ENCODE data around the gene MAP4K3.
A peak's percentile ranks its signal among the peaks of the same experiment; 100 is the strongest.

The MAP4K3 gene

DNA sequence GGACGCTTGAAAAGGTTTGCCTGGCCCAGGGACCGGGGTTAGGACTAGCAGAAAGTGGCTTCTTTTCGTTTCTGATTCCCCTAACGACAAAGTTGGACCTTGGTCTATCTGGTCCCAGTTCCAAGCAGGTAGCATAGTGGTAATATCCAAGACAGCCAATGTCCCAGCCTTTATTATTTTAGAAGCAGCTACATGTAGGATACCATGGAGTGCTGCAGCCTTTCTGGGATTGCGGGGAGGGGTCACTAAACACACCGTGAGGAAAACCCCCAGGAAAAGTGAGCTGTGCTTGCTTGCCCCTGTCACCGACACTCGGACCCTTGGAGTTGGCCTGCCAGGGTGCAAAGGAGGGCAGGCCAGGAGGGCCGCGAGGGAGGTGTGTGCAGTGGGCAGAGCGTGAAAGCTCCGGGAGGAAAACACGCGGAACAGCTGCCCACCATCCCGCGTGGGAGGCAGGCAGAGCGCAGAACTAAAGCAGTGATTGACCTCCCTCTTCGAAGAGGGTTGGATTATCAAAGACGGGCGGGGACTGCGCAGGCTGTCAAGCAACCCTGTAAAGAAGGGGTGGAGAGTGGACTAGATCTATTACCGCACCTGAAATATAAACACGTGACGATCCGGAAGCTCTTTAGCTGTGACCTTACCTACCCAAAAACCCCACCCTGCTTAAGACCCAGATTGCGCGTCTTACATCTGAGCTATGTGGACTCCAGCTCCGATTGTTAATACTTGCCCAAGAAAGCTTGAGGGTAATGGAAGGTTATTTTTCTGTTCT, 624 bp upstream of the MAP4K3 start:
- peak; percentile 63 for DNase-seq

DNA sequence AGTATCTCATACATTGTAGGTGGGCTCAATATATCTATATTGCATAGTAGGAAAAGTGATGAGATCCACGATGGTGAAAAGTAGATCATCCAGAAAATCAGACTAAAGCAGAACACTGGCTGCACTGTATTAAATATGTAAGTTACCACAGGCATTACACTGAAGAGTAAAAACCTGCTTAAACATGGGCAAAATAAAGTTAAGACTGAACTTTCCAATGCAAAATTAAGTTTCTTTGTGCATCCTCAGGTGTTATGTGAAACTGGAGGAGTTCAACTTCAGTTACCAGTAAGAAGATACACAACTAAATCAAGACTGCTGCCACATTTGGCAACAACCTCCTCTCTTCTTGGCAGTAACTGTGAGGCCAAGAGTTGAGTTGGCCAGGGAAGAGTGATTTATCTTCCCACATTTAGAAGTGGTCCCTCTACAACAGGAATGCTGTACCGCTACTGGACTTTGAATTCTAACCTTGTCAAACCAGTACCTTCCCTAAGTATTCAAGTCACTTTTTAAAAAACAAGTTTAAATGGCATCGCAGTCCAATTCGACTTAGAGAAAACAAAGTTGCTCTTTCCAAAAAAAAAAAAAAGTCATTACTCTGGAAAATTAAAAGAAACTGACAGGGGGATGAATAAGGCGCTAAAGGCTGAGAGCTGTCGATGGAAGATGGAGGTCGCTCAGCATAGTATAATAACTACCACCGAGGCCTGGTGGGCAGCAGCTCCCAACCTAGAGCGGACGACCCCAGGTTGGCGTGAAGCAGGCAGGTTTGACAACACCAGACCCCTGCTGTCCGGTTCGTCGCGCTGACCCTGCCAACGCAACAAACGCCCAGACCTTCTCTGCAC, 1.1 kb downstream of the MAP4K3 start:
- no peak for DNase-seq

DNA sequence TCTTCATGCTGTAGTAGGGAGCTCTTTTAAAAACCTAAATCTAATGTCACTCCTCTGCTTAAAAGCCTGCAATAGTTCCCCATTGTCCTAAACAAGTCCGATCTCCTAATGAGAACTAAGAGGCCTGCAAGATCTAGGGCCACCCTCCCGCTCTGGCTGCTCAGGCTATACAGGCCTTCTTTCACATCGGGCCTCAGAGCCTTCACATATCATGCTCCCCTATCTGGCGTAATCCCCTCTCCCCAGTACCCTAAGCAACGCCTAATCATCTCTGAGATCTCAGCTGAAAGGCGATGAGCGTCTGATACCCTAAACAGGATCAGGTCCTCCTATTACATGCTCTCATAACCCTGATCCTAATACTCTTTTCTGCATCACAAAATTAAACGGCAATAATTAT, 1.9 kb downstream of the MAP4K3 start:
- no peak for DNase-seq

DNA sequence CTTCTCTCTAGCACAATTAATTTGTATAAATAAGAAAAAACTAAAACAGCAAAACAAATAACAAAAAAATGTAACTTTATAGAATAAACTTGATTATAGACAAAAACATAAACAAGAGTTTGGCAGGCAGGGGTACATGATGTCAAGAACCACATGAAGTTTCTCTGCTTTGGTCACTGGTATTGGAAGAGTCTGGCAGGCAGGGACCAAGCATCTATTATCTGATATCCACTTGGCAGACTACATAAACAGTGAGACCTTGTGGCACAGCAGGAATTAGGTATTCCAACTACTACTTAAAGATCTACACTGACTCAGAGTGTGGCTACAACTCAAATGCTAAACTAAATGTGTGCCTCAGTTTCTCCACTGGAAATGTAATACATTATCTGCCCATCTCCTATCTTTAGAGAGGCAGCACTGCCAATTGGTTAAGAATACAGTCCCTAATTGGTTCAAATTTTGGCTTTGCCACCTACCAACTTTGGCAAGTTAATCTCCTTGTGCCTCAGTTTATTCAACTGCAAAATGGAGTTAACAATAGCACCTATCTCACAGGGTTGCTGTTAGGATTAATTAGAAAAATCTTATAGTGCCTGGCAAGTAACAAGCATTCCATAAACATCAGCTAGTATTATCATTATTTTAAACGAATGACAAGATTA, 2.7 kb downstream of the MAP4K3 start:
- DNase-seq, result no peak

DNA sequence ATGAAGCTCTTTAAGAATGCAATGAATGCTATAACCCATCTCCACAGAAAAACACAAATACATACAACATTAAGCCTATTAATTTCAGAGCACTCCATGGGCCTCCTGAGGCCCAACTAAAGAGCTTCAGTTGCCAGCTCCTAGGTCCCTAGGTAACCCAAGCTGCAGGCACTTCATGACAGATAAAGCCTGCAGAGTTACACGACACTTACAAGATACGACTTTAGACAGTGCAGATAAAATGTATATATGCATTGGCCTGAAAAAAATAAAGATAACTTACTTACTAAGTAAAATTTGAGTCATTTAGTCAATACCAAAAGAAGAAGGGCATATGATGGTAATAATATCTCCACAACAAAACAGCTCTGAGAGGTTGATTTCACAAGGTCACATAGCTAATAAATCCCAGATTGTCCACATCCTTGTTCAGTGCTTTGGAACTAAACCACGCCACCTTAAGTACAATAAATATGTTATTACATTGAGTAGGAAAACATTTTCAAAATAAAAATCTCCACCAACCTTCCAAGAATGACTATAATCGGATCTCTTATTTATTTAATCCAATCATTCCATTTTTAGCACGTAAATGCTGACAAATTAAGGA, 3.4 kb downstream of the MAP4K3 start:
- no peak for DNase-seq

DNA sequence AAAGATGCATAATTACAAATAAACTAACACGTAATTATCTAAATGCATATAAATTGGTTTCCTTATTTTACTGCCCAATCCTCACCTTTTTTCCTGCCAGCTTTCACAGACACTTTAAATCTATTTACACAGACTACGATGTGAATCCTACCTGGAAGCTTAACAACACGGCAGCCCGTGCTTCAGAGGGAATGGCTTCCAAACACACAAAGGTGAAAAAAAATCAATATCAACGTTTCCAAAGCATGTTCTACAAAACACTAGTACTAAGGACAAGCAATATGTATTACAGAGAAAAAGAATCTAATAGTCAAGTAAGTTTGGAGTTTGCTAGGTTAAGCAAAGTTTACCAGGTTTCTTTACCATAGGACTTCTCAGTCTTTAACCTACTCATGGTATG, 4.4 kb downstream of the MAP4K3 start:
- DNase-seq, result no peak

DNA sequence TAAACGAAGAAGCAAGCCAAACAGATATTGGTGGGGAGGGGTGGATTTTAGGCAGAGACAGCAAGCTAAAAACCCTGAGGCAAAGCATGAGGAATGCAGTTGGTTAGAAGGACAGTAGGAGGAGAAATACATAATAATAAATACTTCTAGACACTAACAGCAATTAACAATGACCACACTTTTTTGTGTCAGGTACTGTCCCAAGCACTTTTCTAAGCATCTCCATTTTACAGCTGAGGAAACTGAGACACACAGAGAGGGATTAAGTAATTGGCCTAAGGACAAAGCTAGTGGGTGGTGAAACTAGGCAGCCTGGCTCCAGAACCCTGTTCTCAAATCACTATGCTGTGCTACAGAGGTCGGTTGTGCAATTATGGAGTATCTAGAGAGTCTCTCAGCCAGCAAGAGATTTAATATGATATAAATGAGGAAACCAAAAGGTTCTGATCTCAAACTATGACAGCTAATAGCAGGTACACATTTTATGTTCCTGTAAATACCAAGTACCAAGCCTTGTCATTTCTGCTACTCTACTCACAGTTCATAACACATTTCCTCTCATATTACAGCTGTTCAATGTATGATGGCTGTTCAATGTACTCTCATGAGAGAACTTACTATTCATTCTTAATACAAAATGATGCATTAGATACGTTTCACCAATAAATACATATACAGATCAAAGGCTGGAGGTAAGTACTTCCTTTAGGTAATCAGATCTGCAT, 5.3 kb downstream of the MAP4K3 start:
- DNase-seq, result no peak

DNA sequence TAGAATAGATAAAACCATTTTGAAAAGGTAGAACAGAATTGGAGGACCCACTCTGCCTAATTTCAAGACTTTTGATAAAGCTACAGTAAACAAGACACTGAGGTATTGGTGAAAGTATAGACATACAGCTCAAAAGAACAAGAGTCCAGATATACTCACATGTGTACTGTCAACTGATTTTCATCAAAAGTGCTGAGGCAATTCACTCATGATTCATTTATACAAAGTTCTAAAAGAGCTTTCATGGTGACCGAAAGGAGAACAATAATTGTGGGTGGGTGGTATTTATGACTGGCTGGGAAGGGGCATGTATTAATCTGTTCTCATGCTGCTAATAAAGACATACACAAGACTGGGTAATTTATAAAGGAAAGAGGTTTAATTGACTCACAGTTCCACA, 7.3 kb downstream of the MAP4K3 start:
- DNase-seq, result no peak

DNA sequence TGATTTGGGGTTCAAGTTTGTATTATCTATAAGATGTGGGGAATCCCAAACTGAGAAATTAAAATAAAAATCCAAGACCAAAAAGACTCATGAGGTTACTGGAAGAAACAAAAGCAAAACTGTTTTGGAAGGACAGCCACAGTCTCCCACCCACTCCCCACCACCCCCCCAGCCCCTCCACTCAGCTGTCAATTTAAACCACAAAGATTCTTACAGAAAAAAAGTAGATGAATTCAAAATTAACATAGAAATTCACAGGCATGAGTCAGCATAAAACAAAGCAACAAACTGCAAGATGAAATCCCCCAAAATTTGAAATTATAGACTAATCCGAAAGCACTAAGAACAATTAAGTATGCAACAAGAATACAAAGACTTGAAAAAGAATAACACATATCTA, 12.1 kb downstream of the MAP4K3 start:
- DNase-seq, result no peak

DNA sequence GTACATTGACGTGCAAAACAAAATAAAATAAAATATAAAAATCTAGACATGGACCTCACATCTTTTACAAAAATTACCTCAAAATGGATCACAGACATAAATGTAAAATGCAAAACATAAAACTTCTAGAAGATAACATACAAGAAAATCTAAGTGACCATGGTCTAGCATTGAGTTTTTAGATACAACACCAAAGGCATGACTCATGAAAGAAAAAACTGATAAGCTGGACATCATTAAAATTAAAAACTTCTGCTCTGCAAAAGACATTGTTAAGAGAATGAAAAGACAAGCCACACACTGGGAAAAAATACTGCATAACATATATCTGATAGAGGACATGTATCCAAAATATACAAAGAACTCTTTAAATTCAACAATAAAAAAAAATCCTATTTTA, 14.4 kb downstream of the MAP4K3 start:
- no peak for DNase-seq

DNA sequence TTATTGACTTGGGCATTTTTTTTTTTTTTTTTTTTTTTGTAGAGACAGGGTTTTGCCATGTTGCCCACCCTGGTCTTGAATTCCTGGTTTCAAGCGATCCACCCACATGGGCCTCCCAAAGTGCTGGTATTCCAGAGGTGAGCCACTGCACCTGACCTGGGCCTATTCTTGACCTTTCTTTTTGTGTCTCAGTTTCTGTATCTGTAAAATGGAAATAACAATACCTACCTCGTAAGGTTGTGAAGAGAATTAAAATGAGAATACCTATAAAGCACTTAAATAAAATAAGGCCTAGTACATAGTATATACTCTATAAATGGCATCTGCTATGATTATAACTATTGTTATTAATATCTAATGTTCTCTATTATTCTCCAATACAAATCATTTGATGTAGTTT, 15.7 kb downstream of the MAP4K3 start:
- no peak for DNase-seq

DNA sequence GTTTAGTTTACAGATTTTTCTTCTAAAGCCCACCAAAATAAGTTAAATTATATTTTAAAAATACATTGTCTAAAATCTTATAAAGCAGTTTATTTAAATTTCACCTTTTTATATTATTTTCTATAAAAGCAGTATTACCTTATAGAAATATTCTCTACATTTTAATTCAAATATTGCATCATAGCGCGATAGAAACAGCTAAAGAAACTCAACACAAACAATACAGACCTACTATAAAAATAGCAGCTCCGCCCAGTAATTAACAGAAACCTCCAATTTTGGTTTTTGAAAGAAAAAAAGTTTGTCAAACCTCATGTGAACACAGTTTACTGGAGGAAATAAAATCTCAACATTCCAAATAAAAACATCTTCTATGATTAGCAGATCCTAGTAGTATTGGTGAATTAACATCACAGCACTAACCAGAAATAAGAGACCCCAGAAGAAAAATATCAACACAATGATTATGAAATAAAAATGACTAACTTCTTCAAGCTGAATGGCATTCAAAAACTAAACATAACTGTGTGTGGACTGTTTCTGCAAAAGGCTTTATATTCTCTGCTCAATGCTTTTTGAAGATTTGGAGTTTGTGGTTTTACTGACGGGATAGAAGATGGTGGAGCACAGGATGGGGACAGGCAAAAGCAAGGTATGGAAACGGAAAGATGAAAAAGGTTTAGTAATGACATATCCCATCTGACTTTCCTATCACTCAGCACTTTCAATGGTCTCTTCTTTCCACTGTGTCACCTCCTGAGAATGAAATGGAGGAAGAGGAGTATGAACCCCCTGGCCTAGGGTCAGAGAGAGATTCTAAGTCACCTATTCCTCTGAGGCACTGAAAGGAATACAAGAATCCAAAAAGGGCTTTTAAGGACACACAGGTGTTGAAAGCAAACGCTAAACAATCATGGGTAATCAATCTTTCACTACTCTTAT, 17.5 kb downstream of the MAP4K3 start:
- DNase-seq, result no peak

DNA sequence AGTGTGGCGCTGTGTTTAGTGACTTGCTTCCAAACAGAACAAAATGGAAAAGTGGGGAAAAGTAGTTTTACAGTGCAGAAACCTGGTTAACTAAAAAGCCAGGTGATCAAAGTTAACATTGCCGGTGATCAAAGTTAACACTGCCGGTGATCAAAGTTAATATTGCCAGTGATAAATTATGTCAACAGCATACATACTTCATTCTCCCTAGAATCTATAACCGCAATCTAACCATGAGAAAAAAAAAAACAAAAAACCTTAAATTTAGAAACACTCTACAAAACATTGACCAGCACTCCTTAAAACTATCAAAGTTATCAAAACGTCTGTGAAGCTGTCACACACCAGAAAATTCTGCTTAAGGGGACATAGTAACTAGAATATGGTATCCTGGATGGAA, 18.6 kb downstream of the MAP4K3 start:
- no peak for DNase-seq

DNA sequence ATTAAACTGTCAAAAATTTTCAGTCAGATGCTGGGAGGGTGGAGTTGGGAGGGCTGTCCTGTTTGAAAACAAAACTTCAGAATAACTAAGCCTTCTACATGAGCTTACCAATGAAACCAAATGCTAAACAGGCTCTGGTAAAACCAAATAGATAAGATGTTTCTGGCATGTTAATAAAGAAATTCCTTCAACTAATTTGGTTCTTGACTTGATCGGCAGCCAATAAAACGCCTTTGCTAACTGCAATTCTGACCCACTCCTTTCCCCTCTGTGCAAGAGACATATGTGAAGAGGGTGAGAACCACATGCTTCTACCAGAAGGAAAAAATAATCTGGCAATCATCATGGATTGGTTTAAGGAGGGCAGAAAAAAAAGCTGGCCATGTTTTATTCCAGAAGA, 20.9 kb downstream of the MAP4K3 start:
- no peak for DNase-seq

DNA sequence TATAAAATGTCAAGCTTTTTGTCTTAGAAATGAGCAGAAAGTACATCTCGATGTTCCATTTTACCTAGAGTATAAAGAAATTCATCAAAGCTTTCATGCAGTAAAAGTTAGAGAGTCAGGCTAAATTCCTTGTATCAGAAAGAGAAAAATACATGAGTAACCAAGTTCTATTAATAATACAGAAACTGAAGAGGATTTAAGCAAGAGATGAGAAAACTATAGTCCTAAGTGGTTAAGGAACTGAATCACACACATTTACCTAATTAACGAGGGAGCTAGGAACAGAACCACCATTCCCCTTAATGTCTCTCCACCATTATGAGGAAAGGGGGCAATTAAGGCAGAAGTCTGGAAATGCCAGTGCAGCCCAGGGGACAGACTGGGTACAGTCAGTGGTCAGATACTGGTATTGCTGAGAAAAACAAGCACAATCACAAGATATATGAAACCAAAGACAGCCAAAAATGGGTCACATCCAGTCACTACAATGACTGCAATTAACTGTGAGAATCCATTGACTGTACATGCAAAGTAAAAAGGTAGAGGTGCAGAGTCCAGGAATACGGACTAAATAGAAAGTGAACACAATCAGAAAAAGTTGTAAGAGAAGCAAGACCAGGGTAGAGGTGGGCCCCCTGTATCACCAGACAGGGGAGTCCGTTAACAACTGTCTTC, 23.9 kb downstream of the MAP4K3 start:
- no peak for DNase-seq

DNA sequence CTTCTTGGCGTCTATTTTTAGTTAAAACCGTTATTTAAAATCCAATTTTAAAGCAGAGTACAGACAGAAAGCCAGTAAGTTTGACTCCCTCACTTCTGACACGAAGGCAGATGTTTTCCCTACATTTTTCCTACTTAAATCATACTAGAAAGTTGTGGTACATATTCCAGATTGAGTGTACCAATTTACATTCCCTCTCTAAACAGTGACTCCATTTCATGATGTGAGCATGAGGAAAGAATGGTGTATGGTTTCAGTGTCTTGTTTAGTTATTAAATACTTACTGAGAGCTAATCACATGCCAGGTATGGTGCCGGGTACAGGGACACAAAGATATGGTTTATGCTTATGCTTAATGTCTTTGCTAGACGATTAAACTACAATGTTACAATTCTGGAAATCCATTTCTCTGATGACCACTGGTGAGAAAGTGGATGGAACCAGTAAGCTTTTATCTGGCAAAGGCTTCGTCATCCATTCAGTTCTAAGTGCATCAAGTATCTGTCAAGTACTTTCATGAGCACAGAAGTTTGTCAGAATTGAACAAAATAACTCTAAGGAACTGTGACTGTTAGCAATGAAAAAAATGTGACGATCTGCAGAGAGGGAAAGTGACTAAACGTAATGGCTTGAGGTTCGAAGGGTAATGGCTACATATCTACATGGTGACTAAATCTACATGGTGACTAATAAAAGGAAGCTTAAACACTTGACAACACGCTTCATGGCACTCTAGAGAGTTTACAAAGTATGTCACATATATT, 25.7 kb downstream of the MAP4K3 start:
- no peak for DNase-seq

DNA sequence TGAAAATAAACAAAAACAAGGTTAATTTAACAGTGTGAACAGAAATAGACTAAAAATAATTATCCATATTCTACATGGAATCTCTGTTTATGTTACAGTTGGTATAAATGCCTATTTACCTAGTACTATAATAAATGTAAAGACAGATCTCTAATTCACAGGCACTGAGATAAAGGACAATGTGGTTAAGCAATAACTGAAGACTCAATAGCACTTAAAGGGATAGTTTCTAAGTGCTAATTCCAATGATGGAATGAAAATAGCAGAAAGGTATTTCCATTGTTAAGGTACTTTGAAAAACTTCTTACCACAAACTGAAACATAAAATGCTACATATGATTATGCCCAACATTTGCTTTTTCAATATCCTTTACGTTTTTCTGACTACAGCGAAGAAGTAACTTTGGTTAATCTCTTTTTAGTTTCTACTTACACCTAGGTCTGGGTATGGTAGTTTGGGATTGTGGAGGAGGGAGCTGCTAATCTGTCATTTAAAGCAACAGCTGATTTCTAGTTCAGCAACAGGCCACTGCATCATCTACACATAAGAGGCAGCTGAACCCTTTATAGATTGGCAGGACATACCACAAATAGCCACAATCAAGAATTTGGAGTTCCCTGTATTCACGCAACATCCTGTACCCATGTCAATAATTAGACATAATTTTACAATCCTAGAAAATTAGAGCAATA, 27.2 kb downstream of the MAP4K3 start:
- no peak for DNase-seq

DNA sequence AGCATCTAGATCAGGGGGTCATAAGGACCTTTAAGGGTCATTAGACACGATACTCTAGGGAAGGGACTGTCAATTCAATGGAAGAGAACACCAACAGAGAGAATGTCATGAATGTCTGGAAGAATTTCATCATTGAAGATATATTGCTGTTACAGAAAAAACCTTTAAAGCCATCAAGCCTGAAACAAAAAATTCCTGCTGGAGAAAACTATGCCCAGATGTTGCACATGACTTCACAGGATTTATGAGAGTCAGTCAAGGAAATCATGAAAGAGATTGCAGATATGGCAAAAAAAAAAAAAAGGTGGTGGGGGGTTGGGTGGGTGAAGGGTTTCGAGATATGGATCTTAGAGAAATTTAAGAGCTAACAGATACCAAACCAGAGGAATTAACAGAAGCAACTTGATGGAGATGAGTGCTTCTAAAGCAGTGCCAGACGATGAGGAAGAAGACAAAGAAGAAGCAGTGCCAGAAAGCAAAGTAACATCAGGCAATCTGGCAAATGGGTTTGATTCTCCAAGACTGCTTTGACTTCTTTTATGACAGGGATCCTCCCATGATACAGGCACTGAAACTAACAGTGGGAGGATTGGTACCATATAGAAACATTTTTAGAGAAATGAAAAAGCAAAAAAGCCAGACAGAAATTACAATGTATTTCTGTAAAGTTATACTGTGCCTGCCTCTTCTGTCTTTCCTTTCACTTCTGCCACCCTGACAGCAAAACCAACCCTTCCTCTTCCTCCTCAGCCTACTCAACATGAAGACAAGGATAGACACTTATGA, 28.5 kb downstream of the MAP4K3 start:
- no peak for DNase-seq

Measured in CD4-positive, alpha-beta T cell treated with Interleukin-12 subunit alpha and Interleukin-12 subunit beta, for 1 hour (primary cell).